ENCODE data around the gene LSAMP.
"Not testable (repeated sequence)": the region's sequence is repeated elsewhere in the genome, so short reads cannot be mapped to it uniquely, and the experiment has no call there.

The LSAMP gene

DNA sequence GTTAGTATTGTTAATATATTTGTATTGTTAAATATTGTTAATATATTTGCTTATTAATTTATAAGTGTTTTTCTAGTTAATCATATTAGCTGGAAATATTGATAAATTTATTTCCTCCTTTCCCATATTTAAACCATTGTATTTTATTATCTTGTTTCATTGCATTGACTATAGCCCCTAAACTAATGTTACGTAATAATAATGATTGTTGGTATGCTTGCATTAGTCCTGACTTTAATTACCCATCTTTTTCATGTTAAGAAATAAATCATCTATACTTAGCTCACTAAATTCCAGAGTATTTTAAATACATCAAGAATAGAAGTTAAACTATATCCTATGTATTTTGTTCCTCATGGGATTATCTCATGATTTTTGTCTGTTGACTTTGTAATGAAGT lies 368.2 kb downstream of the LSAMP start:
- TF ChIP-seq, protein P1, sequence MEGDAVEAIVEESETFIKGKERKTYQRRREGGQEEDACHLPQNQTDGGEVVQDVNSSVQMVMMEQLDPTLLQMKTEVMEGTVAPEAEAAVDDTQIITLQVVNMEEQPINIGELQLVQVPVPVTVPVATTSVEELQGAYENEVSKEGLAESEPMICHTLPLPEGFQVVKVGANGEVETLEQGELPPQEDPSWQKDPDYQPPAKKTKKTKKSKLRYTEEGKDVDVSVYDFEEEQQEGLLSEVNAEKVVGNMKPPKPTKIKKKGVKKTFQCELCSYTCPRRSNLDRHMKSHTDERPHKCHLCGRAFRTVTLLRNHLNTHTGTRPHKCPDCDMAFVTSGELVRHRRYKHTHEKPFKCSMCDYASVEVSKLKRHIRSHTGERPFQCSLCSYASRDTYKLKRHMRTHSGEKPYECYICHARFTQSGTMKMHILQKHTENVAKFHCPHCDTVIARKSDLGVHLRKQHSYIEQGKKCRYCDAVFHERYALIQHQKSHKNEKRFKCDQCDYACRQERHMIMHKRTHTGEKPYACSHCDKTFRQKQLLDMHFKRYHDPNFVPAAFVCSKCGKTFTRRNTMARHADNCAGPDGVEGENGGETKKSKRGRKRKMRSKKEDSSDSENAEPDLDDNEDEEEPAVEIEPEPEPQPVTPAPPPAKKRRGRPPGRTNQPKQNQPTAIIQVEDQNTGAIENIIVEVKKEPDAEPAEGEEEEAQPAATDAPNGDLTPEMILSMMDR (conservative IDR thresholded peaks at IDR 0.05; ENCODE audit: low read depth, low read length) = no peak
- H3K4me3 ChIP-seq (ENCODE audit: low read depth, low read length) = no peak overlapping the region
- no peak for DNase-seq (ENCODE audit: low read depth)

DNA sequence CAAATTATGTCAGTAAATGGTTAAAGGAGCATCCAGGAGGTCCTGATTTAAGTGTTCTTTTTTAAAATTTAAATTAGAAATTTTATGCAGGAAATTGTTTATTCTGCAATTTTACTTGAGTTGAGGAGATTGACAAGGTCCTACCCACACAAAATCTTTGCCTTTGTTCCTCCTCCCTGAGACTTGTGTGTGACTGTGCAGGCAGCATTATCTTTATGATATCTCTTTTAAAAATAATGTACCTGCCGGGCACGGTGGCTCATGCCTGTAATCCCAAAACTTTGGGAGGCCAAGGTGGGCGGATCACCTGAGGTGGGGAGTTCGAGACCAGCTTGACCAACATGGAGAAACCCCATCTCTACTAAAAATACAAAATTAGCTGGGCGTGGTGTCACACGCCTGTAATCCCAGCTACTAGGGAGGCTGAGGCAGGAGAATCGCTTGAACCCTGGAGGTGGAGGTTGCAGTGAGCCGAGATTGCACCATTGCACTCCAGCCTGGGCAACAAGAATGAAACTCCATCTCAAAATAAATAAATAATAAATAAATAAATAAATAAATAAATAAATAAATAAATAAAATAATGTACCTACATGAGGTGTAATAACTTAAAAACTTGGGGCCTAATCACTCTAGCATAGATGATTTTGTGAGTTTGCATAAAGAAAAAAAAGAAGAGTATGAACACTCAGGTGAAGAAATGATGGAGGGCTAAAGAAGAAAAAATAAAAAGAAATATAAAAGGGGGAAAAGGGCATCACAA lies 374.6 kb downstream of the LSAMP start:
- H3K4me3 ChIP-seq (ENCODE audit: low read depth, low read length); DNase-seq (ENCODE audit: low read depth): not testable (repeated sequence)

DNA sequence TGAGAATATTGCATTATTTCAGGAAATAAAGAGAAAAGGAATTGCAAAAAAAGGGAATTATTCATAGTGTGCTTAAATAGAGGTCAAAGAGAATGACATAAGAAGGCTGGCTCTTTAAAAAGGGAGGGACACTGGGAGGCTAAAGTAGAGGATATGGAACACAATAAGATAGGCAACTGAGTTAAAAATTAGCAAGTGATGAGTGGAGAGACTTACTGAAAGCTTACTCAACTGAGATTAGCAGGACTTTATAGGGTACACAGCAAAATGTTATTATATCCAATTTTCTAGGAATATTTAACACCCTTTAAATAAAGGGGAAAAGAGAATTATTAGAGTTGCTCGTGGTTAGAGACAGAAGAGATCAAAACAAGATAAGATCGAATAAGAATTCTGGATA lies 375.2 kb downstream of the LSAMP start:
- TF ChIP-seq, protein P1 (conservative IDR thresholded peaks at IDR 0.05; ENCODE audit: low read depth, low read length) = no peak
- no peak overlapping the region for H3K4me3 ChIP-seq (ENCODE audit: low read depth, low read length)
- DNase-seq (ENCODE audit: low read depth) = no peak

DNA sequence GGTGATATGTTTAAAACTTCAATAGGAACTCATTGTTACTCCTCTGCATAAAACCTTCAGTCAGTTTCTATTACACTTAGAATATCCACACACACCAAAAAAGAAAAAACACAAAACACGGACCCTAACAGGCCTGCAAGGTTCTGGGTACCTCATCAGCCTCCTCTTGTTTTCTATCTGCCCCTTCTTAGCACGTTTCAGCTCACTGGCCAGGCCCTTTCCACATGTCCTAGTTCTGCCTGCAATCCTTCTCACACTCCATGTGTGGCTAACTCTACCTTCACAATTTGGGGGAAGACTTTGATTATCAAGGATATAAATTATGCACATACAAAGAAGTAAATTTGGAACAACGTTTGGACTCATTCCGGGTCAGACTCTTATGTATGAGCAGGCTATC lies 376.3 kb downstream of the LSAMP start:
- TF ChIP-seq, protein P1 (conservative IDR thresholded peaks at IDR 0.05; ENCODE audit: low read depth, low read length) = no peak
- no peak overlapping the region for H3K4me3 ChIP-seq (ENCODE audit: low read depth, low read length)
- DNase-seq (ENCODE audit: low read depth) = no peak

DNA sequence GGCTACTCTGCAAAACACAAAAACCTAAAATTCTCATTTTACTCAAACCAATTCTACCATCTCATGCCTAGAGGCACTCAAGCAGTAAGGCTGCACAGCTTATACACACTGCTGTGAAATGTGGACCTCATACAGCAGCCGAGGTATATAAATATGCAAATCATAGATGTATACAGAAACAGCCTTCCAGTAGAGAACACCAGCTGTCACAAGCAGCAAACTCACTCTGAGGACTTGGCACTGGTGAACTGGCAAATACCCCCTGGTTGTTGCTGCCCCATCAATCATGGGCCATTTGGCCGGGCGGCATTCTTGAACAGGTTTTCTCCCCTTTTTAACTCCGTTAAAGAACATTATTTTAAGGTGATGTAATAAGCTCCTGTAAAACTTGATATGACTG lies 378.0 kb downstream of the LSAMP start:
- H3K4me3 ChIP-seq (ENCODE audit: low read depth, low read length) = no peak overlapping the region
- TF ChIP-seq, protein P1 (conservative IDR thresholded peaks at IDR 0.05; ENCODE audit: low read depth, low read length) = no peak
- no peak for DNase-seq (ENCODE audit: low read depth)

DNA sequence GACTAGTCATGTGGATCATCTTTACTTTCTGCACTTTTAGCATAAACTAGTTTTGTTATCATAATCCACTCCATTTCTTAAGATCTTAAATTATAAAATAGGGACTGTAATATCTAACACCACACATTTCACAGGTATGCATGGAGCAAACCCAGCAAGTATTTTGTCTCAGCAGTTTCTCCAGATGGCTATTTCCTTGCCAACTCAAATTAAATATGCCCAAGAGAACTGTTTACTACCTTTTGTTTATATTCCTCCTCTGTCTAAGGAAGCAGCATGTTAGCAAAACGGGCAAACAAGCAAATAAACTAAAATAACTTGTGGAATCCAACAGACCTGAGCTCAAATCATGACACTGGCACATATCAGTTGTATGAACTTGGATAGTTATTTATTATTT lies 379.8 kb downstream of the LSAMP start:
- no peak overlapping the region for H3K4me3 ChIP-seq (ENCODE audit: low read depth, low read length)
- DNase-seq (ENCODE audit: low read depth) = no peak
- TF ChIP-seq, protein P1 (conservative IDR thresholded peaks at IDR 0.05; ENCODE audit: low read depth, low read length) = no peak

DNA sequence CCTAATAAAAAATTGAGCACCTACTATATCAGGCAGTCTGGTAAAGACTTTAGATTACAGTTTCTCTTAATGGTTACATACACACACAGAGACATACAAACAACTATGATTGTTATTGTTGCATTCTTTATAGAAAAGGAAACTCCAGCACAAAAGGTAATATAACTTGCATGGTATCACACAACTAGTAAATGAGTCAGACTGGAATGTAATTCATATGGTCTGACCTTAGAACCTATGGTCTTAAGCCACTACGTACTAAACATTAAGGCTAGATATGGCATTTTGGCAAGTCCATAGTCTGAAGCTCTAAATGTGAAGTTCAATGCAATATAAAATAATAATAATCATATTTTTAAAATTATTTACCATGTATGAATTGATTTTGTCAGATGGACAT lies 380.6 kb downstream of the LSAMP start:
- TF ChIP-seq, protein P1 (conservative IDR thresholded peaks at IDR 0.05; ENCODE audit: low read depth, low read length) = no peak
- H3K4me3 ChIP-seq (ENCODE audit: low read depth, low read length) = no peak overlapping the region
- peak; percentile 66 for DNase-seq (ENCODE audit: low read depth)
